HG03108 (cell line): Measurements from ENCODE around the gene TNF.
A peak's percentile ranks its signal among the peaks of the same experiment; 100 is the strongest.
"Not testable (repeated sequence)": the region's sequence is repeated elsewhere in the genome, so short reads cannot be mapped to it uniquely, and the experiment has no call there.

Experiments
- ATAC-seq: cut with Tn5 transposase; IDR thresholded peaks from one replicate; pipeline ENCODE4 v1.9.1; 2021; ENCODE audit warnings: moderate library complexity; ENCODE audit not compliant: unreplicated experiment

Gene TNF

DNA sequence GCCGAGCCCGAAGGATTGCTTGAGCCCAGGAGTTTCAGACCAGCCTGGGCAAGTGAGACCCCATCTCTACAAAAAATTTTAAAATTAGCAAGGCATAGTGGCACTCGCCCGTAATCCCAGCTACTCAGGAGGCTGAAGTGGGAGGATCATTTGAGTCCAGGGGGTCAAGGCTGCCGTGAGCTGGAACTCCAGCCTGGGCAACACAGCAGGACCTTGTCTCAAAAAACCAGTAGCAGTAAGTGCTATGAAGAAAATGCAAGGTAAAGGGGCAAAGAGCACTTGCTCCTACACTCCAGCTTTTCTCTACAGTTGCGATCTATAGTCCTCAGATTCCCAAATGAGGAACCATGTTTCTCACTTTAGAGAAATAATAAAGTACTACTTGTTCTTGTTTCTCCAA is 31.7 kb upstream of the TNF start:
- no peak for ATAC-seq

DNA sequence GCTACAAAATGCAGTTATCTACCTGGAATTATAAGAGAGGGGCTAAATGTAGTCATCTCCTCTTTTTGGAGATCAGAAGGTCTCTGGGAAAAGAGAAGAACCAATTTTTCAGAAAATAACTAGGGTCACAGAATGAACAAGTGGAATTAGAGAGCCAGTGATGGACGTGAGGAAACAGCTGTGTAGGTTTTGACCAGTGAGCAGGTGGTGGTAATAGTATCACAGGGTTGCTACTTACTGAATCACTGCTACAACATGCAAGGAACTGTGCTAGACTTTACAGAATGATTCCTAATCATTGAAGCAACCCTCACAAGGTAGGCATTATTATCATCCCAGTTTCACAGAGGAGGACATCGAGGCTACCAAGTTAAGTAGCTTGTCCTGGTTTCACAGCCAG is 30.7 kb upstream of the TNF start:
- no peak for ATAC-seq

DNA sequence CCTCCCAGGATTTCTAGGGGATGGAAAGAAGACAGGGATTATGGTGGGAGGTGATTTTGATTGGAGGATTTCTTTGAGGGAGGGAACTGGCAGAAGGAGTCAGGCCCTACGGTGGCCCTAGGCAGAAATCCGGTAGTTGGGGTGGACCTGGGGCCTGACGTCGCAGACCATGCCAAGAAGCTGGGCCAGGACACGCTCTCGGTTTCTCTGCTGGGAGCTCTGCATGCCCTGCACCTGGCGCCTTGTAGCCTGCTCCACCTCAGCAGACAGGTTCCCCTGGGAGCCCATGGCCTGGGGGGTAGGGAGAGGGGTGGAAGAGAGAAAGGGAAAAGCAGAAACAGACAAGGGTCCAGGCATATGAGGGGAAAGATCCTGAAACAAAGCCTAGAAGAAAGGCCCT is 30.1 kb upstream of the TNF start:
- ATAC-seq: no peak

DNA sequence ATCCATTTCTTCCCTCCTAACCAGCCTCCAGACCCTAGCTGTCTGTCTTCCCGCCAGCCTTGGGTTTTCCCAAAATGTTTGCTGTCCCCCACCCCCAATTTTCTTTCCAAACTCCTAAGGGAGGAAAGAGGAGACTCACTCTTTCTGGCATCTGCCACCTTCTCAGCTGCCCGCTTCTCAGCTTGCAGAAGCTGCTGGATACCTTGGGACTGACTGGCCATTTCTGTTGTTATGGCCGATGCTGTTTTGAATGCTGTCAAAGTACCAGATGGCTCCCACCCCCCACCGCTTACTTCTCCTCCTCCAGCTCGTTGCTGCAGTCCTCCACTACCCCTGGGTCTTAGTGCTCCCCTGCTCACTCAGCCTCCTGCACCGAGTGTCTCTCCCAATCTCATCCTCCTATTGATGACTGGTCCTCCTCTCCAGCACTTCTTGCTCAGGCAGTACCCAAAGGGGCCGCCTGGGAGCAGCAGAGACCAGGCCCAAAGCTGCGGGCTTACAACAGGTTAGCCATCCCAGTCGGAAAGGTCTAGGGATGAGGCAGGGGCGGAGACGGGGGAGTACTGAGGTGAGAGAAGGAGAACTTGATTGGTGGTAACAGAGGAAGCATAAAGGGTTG is 28.9 kb upstream of the TNF start, which contains the start of gene ATP6V1G2:
TSS of gene ATP6V1G2 (minus strand) at position 270 of the 619 bp plus-strand sequence. CDS start at position 221, 49 bp downstream.
- ATAC-seq: peak; percentile 40

DNA sequence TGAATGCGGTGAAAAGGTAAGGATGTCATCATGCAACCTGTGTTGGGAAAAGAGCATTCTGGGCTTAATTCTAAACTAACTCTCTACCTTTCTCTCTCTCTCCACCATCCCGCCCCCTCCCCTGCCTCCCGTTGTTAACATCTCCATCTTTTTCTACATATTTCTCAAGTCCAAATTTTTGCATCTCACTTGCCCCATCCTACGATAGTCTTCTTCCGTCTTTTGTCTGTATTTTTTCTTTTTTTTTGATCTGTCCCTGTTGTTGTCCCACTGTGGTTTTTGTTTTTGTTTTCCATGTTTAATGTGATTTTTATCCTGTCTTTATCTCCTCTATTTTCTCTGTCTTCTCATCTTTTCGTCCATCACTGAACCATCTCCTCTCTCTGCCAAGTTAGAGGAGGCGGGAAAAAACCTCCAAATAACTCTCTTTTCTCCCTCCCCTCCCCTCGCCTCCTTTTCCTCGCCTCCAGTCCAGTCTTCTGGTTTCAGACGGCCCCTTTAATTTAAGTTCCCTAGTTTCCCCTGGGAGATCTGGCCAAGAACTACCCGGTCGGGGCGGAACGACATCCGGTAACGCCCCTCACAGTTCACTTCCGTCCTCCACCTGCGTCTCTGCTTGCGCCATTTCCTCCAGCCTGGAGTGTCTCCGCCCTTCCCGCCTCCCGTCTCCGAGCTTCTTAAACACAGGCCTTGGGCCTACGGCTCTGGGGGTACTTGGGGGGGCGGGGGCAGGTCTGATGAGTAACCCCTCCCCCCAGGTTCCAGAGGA is 28.2 kb upstream of the TNF start, which contains the start of gene NFKBIL1:
TSS of gene NFKBIL1 (plus strand) at position 651 of the 769 bp plus-strand sequence. CDS start at position 738, 87 bp downstream.
- peak; percentile 54 for ATAC-seq

DNA sequence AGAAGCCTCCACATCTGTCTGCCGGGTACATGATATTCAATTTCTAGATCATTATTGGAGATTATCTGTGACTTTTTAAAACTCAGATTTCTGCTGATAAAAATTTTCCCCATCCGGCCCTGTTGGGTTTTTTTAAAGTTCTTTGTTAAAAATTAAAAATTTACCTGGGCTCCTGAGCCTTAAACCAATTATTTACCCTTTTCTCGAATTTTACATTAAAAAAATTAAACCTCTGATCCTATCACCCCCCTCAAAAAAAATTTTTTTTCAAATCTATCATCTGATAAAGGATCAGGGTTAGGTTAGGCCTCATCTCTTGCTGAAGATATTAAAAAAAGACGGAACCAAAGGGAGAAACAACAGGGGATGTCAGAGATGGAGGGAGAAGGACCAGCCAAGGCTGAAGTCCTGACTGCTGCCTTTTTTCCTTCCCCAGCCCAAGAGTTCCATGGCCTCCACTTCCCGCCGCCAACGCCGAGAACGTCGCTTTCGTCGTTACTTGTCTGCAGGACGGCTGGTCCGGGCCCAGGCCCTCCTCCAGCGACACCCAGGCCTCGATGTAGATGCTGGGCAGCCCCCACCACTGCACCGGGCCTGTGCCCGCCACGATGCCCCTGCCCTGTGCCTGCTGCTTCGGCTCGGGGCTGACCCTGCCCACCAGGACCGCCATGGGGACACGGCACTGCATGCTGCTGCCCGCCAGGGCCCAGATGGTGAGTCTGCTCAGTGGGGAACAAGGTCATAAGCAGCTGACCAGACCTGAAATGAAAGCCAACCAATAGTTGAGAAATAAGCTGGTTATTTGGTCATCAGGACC is 27.4 kb upstream of the TNF start:
- no peak for ATAC-seq

DNA sequence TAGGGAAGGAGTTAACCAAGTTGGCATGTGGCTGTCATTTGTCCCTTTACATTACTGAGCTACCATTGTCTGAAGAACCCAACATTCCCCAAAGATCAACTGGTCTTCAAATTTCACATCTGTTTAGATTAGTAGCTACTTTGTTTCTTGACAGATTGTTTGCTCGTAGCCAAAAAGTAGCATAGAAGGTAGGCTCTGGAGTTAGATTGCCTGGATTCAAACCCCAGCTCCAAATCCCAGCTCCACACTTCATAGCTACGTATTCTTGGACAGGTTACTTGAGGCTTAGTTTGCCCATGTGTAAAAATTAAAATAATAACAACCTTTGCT is 26.9 kb upstream of the TNF start:
- no peak for ATAC-seq

DNA sequence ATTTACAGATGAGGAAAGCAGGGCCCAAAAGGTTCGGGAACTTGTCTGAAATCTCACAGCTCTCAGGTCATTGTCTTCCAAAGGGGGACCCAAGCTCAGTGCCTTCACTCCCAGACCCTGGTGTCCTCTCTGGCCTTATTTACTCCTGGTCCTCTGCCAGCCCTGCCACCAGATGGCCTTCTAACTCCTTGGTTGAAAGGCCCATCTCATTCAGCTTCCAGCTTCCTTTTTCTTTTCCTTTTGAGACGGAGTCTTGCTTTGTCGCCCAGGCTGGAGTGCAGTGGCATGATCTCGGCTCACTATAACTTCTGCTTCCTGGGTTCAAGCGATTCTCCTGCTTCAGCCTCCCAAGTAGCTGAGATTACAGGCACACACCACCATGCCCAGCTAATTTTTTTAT is 24.0 kb upstream of the TNF start:
- ATAC-seq: not testable (repeated sequence)

DNA sequence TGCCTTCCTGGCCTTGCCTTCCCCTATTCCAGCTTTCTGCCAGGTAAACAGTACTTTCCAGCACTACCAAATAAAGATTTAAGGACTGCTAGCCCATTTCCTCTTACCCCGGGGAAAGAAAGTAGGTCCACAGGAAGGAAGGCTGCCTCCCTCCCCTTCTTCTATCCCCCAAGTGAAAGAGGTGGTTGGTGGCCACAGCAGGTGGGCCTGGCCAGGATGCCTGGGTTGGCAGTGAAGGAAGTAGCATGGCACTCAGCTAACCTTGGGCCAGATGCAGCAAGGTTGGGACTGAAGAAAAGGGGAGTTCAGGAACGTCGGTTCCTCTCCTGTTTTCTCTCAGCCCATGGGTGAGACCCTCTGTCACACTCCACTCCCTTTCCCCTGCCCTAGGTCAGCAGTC is 19.1 kb upstream of the TNF start:
- no peak for ATAC-seq

DNA sequence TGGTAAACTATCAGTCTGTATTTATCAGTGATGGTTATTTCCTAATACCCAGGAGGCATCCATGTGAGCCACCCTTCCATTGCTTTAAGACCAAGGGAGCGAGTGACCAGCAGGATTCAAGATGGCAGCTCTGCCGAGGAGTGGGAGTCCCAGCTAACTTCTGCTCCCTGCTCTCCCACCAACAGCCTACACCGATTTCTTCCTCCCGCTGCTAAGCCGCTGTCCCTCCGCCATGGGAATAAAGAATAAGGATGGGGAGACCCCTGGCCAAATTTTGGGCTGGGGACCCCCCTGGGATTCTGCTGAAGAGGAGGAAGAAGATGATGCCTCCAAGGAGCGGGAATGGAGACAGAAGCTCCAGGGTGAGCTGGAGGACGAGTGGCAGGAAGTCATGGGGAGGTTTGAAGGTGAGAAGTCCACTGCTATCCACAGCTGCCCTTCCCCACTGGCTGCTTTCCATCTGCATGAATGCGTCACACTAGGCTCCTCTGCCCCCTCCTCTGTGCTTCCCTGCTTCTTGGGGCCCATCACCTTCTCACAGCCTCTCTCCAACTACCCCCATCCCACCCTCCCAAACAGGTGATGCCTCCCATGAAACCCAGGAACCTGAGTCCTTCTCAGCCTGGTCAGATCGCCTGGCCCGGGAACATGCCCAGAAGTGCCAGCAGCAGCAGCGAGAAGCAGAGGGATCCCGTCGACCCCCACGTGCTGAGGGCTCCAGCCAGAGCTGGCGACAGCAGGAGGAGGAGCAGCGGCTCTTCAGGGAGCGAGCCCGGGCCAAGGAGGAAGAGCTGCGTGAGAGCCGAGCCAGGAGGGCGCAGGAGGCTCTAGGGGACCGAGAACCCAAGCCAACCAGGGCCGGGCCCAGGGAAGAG is 17.7 kb upstream of the TNF start:
- ATAC-seq: no peak

DNA sequence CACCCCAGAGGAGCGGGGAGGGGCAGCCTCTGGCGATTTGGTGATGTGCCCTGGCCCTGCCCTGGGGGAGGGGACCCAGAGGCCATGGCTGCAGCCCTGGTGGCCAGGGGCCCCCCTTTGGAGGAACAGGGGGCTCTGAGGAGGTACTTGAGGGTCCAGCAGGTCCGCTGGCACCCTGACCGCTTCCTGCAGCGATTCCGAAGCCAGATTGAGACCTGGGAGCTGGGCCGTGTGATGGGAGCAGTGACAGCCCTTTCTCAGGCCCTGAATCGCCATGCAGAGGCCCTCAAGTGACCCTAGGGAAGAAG is 17.1 kb upstream of the TNF start:
- ATAC-seq: no peak

DNA sequence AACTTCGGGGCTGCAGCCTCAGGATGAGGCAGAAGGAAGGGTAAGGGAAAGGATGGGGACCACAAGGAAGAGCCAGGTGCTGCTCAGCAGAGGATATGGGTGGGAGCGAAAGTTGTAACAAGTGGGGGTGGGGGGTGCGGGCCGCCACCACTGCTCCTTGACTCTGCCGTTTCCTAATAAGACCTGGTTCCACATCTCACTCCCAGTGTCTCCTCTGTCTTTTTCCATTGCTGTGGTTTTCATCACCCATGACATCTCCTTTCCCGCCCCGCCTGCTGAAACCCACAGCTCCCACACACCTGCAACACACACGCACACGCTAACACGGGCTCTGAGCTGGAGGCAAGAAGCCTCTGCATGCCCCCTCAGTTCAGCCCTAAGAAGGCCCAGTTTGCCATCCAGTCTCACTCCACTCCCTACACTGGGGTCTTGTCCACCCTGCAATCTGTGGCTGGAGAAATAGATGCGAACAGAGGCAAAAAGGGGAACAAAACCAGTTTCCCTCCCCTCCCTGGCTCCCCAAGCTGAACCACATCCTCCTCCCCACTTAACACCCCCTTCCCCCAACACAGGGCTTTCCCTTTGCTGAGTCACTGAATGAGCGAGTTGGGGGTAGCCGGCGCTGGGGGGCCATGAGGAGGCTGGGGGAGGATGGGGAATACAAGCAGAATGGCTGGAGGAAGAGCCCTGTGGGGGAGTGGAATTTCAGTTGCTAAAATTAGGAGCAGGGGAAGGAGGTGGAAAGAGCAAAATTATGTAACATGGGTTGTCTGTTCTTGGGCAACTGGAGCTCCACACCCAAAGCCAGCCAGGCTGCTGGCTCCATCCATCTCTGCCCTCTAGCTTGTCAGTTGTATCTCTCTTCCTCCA is 16.5 kb upstream of the TNF start:
- no peak for ATAC-seq

DNA sequence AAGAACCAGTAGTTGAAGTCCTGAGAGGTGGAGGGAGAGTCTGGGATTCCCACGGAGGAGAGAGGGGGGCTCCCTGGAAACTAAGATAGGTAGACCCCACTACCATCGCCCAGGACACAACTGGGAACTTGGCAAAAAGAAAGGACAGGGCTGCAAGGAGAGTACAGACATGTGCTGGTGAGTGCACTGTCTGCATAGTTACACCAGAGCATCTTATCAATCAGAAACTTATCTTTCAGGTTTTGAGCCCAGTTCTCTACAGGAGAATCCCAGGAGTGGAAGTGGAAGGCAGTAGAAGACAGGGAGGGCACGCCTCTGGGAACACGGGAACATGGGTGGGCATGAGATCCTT is 15.8 kb upstream of the TNF start:
- ATAC-seq: no peak

DNA sequence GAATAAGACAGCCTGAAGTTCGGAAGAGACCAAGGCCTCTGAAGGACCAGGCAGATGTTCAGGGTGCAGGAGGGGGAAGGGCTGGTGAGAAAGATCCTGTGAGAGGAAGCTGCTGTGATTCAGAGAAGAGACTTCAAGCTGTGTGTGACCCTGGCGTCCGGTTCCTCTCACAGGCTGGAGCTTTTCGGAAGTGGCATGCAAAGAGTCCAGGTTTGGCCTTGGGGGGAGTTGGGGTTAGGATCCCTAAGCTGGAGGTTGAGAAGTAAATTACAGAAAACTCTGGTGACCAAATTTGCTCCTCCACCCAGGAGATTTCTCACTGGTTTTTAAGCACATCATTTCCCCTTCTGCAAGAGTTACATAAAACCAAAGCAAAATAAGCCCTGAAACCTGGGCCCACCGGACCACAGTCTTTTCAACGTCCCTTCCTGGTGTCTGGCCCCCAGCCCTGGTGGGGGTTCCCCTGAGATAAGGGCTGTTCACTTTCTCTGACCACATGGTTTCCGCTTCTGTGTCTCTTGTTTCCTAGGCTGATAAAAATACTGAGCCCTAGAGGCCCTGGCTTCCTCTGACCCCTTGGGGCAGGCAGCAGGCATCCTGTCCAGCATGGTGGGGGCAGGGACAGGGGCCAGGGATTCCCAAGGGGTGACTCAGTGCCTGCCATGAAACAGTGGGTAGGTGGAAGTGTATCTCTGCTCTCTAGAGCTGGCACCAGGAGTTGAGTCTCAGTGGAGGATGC is 15.2 kb upstream of the TNF start:
- ATAC-seq: peak; percentile 63

DNA sequence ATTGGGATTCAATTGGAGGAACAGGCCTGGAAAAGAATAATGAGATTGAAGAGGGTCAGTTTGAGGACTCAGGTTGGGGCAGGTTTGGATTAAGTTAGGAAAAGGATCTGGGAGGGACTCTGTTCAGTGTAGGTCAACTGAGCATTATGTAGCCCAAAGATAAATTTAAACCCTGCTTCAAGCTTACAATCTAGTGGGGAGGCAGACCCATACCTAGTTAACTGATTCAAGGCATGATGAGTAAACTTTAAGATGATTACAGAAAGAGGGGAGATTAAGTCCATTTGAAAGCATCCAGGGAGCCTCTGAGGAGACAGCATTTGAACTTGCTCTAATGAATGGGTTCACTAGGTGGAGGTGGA is 14.7 kb upstream of the TNF start:
- ATAC-seq: no peak

DNA sequence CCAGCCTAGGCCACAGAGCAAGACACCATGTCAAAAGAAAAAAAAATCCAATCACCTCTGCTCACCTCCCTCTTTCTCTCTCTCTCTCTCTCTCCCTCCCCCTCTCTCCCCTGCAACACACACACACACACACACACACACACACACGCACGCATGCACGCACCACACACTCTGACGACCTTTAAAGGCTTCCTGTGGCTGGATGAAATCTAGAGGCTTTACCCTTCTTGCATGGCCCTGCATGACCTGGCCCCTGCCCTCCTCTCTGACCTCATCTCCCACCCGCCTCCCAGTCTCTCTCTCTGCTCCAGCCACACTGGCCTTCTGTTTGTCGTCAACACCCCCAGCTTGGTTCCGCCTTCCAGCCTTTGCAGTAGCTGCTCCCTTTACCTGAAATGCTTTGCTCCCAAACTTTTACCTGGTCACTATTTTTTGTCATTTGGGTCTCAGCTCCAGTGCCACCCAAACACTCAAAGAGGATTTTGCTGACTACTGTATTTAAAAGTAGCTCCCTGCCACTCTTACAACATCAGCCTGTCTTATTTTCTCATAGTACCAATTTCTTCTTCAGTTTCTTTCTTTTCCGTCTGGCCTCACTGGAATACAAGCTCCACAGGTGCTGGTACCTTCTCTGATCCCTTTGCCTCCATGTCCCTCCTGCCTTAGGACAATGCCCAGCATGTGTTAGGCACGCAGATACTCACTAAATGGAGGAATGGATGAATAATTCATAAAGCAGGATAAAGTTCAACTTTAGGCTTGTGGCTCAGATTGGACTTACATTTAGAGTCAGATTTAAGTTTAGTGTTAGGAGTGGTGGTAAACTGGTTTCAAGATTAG is 7.6 kb upstream of the TNF start:
- ATAC-seq: no peak

DNA sequence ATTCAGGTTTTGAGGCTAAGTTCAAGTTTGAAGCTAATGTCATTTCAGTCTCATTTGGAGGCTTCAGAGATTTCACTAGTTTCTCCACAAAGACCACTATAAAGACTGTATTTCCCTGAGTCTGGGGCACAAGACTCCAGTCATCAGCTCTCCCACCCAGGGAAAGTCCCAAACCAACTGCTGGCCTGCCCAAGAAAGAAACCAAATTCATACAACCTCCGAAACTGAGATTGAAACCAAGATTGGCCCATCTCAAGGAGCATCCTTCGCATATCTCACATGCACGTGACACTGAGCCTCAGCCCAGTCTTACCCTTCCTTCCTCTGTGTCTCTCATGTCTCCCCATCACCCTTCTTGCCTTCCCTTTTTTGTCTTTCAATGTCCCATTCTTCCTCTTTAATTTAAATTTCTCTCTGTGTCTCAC is 6.8 kb upstream of the TNF start:
- peak; percentile 46 for ATAC-seq

DNA sequence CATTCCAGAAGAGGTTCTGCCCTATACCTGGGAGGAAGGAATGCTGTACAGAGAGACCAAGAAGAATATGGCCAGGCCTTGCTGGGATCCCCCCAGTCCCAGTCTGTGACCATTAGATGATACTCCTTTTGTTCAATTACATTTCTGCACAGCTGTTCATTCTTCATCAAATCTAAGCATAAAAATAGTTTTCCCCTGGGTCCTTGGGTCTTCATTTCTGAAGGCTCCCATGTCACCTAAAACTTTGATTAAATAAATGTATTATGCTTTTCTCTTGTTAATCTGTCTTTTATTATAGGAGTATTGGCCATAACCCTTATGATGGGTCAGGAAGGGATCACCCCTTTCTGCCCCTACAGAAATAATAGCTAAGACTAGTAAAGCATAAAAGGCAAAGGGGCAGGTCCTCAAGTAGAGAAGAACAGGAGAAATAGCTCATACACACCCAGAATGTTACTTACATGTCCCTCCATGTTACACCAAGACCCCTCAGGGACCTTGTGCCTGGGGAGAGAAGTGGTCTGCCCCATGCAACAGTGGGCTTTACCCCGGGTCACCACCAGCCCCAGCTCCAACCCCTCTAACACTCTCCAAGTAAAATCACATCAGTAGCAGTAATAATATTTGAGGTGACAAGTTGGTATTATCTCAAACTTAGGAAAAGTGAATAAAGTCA is 5.4 kb upstream of the TNF start:
- no peak for ATAC-seq
